NCI-H2171 (cell line): ENCODE results near the gene PCED1B.
"Not testable (repeated sequence)": the region's sequence is repeated elsewhere in the genome, so short reads cannot be mapped to it uniquely, and the experiment has no call there.

Source experiments
- DNase-seq: peaks from one replicate; lab custom pipeline; 2025; lab: John Stamatoyannopoulos, UW

The PCED1B gene

DNA sequence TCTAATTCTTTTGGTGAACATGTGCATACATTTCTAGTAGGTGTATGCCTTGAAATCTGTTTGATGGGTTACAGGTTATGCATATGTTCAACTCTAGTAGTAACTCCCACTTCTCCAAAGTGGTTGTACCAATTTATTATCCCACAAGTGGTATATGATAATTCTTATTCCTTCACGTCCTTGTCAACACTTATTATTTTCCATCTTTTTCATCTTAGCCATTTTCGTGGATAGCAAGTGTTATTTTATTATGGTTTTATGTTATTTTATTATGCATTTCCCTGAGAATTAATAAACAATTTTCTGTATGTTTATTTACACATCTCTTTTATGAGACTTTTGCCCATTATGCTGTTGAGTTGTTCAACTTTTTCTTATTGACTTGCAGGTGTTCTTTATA, 11.6 kb downstream of the PCED1B start:
- no peak for DNase-seq

DNA sequence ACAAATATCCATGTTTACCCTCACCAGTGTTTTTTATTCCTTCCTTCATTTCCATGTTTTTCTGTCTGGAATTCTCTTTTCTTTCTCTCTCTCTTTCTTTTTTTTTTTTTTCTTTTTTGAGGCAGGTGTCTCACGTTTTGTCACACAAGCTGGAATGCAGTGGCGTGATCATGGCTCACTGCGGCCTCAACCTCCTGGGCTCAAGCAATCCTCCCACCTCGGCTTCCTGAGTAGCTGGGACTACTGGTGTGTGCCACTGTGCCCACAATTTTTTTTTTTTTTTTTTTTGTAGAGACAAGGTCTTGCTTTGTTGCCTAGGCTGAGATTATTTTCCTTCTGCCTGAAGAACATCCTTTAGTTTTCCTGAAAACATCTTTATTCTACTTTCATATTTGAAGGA, 15.4 kb downstream of the PCED1B start:
- no peak for DNase-seq

DNA sequence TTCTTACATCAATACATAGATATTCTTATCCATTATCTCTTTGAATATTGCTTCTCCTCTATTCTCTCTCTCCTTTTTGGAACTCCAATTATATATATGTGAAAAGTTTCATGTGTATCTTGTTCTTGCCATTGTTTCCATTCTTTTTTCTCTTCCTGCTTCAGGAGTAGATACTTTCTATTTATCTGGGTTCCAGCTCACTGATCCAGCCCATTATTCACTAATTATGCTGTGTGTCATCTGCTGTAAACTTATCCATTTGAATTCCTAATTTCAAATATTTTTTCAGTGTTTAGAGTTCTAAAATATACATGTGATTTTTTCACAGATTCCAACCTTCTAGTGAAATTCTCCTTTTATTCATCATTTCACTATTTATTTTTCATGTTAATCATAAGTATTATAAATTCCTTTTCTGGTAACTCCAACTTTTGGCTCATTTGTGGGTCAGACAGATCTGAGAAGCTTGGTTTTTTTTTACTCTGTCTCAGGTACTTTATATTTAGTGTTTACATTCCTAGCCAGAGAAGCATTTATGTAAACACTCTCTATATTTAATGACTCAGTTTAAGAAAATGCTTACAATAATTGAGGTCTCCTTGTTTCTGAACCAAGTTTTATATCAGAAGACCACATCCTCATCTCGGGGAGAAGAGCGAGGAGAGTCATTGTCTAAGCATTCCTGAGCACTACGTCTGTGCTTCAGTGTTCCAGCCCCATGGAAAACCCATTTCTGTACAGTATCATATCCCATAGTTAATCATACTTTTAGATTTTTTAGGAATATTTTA, 16.2 kb downstream of the PCED1B start:
- no peak for DNase-seq

DNA sequence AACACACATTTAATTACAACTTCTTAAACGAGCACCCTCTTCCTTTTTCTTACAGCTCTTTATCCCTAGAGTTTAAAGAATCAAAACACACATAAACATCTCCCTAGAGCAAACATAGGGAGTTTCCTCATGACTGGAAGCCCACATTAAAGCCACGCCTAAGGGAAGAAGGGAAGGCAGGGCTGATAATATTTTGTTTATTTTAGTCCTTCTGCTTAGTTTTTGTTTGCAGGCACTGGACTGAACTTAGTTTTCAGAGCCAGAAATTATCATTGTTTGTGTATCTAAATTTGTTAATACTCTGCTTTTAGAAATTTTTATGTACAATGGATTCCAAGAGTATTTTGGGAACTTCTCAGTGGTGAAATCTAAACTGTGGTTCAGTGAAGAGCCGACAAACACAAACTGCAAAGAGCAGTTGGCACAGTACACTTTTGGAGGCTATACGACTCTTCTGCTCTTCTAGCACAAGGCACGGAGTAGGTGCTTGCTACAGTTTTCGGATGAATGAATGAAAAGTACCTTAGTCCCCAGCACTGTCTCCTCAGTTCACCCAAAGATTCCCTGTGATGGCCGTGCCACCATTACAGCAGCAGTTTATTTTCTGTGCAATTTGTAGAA, 18.0 kb downstream of the PCED1B start:
- DNase-seq, result no peak

DNA sequence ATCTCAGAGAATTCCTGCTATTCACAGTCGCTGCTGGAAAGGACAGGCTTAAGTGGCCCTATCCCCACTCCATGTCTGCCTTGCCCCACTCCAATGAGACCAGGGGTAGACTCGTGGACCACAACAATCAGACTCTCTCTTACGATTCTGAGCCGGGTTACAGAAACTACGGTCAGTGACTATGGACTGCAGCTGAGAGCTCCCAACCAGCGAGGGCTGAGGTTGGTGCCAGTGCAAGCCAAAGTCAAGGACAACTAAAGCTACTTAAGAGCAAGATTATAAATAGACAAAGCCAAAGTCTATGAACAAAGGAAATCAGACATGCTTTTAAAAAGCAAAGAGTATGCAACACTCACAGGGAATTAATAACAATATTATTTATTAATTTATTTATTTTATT, 18.7 kb downstream of the PCED1B start:
- DNase-seq, result no peak

DNA sequence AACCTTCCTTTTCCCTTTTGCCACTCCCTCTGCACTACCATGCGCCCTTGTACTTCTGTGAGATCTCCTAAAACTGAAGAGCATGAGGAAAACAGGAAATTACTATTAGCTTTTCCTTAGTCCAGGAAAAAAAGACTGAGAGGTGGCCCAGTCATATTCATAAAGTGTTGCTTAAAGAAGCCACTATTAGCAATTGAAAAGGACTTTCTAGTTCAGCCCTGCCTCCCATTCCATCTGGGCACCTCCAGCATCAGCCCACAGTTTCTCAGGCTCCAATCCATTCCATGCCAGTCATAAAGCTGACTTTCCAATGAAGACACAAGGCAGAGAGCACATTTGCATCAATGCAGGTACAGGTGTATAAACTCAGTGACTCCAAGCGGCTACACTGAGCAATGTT, 20.2 kb downstream of the PCED1B start:
- no peak for DNase-seq

DNA sequence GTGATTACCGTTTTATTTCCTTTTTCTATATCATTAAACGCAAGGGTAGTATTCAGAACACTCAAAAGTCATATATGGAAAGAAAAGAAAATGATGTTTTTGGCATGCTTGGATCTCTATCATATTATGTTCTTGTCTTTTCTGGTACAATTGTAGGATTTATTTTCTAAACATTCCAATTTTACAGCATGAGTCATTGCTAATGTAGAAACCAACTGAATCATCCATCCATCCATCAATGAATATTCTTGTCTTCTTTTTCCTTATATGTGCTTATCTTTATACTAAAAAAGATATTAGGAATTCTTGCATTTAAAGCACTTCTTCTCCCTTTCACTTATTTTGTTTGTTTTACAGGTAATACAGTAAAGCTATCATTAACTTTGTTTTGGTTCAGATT, 20.7 kb downstream of the PCED1B start:
- no peak for DNase-seq

DNA sequence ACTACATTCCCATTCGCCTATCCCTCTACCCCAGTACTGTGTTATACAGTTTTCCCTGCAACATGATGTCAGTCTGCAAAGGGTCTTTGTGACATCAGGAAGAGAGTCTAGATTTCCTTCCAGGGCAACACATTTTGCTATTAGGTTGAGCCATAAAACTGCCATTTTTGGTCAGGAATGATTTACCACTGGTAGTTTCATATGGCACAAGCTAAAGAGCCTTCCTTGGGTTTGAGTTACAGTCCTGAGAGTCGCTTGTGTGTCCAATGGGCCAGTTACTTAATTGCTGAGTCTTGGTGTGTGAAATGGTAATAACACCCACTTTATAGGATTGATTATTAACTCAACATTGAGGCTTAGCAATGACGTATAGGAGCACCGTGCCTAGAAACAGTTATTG, 23.0 kb downstream of the PCED1B start:
- no peak for DNase-seq

DNA sequence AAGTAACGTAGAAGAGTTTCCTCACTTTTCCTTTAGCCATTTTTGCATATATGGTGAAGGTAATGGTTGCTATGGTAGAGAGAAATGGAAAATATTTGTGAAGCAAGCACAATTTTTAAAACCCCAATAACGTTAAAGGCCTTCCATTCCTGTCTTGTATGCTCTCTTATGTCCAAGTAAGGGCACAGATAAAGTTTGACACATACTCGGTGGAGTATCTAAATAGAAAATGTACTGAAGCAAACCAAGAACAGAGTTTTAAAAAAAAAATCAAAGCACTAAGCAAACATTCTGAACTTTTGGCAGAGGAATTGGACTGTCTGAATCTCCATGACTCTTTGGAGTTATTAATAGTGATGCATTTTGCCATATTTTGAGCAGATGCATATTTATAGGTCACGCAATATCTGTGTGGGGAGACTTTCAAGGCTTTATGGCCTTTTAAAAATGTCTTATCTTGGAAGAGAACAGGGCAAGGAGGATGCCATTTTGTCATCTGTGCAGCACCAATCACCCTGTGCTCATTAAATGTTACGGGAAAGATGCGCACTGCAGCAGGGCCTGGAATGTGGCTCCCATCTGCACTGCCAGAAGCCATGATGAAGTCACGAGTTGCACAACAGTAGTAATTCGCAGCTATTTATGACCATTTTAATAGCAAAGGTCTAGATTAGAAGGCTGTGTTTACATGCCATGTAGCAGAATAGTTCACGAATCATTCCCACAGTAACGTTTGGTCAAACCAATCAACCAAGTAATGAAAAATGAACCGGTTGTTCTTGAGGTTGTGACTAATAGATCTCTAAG, 23.6 kb downstream of the PCED1B start:
- DNase-seq, result no peak

DNA sequence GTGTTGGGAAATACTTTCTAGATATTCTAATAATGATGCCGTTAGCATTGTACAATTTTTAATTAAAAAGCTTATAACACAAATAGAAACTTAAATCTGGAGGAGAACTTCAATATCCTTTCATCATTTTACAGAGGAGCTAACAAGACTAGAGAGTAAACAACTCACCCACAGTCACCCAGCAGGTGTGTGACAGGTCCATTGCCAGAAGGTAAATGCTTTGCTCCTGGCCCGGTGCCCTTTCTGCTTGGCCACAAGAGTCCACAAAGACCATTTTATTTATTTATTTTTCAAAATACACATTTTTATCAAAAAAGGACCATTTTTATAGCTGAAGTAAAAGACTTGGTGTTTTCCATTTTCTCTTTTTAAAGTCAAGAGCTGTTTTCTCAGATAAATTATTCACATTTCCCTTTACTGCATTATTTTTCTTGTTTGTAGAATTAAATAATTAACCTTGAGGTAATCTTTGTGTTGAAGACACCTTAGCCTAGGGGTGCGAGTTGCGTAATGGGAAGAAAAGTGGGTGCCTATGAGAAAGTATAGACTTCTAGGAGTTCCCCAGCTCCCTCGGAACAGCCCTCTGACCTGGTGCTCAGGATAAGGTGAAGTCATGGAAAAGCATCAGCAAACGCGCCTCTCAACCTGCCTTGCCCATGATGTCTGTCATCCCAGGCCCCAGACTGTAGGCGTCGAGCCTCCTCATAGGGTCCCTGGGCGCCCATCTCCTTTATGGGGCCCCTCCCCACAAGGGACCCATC, 26.7 kb downstream of the PCED1B start:
- DNase-seq, result no peak

DNA sequence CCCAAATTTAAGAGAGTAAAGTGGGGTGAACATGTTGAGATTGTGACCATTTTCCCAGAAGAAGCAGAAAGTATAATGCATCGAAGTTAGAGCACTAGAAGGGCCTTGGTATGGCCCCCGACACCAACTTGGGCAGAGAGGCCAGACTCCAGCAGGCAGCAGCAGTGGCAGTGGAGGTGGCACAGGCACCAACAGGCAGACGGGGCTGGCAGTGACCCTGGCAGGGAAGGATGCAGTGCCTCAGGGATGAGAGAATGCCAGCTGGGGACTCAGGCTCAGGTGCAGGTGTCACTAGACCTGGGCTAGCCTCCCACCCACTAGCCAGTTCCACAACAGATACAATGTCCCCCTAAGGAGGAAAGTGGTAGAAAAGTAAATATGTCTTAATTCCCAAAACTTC, 28.0 kb downstream of the PCED1B start:
- no peak for DNase-seq

DNA sequence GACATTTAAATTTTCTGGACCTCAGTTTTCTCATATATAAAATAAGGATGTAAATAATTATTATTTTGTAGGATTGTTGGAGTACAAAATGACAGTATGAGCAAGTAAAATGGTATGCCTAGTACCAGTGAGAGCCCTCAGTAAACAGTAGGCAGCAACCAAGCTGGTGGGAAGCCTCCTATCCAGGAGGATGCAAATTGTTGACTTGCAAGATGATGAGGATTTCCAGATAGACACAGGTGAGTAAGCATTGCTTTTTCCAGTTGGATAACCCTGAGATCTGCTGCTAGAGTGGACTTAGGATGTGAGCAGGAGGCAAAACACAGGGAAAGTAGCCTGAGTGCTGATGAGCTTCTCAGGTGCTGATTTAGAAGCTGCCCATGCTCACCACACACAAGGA, 28.5 kb downstream of the PCED1B start:
- no peak for DNase-seq

DNA sequence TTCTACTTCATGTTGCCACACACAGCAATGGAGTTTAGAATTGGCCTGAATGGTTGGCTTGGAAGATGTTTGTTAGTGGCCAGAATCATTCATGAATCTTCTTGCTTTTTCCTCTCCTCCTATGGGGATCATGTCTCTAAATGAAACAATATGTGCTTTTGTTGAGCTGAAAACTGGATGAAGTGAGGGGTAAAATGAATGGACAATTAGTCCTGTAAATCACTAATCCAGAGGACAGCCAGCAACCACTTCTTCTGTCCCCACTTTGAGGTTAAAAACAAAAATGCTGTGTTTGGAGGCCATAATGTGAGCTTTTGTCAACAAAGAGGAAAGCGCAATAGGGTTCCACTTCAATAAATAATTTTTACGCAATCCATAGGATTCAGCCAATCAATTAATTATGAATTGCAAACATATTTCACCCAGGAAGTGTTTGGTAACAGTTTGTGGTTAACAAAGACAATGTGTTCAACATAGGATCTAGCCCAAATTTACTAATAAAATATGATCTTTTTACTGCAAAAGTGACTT, 30.7 kb downstream of the PCED1B start:
- DNase-seq, result no peak

DNA sequence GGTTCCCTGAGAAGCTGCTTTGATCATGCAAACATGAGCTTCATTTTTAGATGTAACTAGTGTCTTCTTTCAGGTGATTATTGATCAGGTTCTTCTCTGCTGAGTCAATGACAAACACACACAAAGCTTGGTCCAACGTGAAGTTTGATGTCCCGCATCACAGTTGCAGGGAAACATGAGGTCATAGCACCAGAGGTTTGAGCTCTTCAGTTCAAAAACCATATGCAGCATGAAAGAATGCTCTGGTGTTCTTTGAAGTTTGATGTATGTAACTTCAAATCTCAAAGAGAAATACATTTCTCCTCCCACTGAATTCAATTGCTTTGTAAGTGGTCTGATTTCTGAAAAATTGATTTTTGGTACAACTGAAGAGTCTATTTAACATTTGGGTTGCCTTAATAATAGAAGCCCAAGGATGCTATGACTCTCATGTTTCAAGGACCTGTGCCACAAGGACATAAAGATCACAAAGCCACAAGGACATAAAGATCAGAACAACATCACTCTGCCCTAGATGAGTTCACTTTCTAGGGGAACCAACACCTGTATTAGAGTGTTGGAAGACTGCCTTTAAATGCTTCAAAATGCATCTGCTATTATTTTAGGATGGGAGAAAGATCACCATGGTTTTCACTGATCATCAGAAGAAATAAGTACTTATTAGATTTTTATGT, 31.4 kb downstream of the PCED1B start:
- no peak for DNase-seq

DNA sequence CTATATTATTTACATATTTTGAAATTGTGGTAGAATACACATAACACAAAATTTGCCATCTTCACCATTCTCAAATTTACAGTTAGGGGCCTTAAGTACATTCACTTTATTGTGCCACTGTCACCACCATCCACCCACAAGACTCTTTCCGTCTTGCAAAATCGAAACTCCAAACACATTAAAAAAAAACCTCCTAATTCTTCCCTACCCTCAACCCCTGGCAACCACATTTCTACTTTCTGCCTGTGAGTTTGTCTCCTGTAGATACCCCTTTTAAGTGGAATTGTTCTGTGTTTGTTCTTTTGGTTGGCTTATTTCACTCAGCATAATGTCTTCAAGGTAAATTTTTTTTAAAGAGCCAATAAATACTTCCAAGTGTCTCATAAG, 32.0 kb downstream of the PCED1B start:
- no peak for DNase-seq

DNA sequence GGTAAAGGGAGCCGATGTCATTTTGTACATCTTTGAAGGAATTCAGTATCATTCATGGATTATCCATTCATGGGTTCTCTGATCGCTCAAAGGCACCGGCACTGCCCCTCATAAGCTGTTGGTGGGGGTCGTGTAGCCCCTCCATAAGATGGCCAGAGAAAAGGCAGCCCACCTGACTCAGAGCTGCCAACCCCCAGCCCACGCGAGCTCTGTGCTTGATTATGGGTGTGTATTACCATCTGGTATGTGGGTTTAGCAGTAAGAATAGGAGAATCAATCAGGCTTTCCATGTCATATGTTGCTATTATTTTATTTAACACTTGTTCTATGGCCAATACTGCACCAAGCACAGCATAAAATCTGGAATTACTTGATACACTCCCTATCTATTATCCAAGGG, 32.4 kb downstream of the PCED1B start:
- no peak for DNase-seq

DNA sequence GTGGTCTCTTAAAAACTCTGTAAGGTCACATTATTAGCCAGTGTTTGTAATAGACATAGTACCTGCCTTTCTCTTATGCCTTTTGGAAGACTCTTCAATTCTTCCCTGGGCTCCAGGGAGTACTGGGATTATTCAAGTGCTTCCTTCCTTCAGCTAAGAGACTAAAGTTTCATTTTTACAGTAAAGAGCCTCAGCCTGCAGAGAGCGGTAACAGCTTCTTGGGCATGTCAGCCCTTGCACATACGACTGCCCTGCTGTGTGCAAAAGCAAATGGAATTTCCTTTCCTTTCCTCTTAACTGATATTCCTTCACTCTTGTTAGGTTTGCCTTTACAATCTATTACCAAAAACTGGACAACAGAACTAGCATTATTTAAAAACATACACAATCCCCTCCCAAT, 33.3 kb downstream of the PCED1B start:
- no peak for DNase-seq

DNA sequence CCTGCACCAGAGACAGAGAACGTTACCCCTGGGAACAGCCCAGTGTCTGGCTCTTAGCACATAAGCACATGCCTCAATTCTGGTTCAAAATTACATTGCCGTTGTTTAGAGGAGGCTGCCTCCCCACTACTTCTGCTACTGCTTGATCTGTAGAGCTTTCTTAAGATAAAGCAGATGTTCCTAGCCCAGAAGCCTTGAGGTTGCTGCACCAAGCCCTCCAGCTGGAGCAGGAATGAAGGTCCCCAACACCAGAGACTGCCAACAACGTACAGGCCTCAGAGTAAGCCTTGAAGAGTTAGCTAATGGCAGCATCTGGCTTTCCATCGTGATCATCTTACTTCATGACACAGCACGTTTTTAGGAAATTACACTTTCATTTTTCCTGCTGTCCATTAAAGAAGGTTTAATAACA, 35.1 kb downstream of the PCED1B start:
- DNase-seq, result no peak

DNA sequence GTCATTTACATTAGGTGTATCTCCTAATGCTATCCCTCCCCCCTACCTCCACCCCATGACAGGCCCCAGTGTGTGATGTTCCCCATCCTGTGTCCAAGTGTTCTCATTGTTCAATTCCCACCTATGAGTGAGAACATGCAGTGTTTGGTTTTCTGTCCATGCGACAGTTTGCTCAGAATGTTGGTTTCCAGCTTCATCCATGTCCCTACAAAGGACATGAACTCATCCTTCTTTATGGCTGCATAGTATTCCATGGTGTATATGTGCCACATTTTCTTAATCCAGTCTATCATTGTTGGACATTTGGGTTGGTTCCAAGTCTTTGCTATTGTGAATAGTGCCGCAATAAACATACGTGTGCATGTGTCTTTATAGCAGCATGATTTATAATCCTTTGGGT, 37.9 kb downstream of the PCED1B start:
- DNase-seq, result not testable (repeated sequence)

DNA sequence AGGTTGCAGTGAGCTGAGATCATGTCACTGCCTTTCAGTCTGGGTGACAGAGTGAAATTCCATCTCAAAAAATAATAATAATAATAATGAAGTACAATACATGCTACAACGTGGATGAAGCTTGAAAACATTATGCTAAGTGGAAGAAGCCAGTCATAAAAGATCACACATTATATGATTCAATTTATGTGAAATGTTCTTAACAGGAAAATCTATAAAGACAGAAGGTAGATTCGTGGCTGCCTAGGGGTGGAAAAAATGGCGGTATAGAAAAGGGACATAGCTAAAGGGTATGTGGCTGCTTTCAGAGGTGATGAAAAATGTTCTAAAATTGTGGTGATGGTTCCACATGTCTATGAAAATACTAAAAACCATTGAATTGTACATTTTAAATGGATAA, 41.3 kb downstream of the PCED1B start:
- no peak for DNase-seq

DNA sequence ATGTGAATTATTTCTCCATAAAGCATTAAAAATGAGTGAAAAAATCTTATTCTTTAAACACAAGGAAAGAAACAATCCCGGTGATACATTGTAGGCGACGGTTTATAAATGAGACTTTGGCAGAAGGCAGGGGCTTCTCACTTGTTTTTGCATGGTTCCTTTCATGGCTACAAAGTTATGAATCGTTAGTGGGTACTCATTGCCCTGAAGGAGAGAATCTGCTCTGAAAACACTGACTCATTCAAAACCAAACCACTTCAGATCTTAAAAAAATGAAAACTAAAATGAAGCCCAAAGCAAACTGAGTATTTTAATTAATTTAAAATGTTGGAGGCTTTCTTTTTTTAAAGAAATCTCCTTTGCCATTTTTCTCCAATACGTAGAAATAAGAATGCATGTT, 41.7 kb downstream of the PCED1B start:
- no peak for DNase-seq

DNA sequence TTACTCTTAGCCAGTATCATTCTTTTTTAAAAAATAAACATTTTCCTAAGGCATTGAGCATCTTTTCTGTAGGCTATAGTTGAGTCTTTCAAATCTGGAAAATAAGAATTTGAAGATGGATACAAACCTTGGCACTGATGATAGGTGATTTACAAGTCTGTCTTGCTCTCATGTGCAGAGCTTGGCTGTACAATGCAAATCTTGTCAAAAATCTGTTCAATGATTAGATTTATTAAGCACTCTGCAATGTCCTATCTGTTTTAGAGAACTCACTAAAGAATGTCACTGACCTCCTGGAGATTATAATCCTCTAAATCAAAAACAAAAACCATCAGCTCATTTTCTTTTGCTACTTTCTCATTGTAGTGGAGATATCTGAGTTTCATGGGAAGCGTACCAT, 43.2 kb downstream of the PCED1B start:
- DNase-seq, result no peak
